Esophagus muscularis mucosa (tissue), 4 donors: ENCODE data around the gene HARBI1.

Source experiments
- CTCF ChIP-seq, 3 experiments: fragments of 200-600 bp in 2 of 3; fragments of 450-650 bp in 1 of 3; sonication (generic) in 2 of 3; IDR thresholded peaks; one replicate each; pipeline ENCODE4 v1.5.1; 2017 to 2019; ENCODE audit warnings: antibody characterized with exemption in 3 of 3, mild to moderate bottlenecking in 2 of 3, moderate library complexity in 1 of 3
- EP300 ChIP-seq: sonication (generic); formaldehyde crosslinking; IDR thresholded peaks from one replicate; pipeline ENCODE4 v1.6.1; 2017; ENCODE audit warnings: antibody characterized with exemption
- POLR2A ChIP-seq: fragments of 450-650 bp; IDR thresholded peaks from one replicate; pipeline ENCODE4 v1.6.1; 2017; ENCODE audit warnings: antibody characterized with exemption, moderate library complexity, mild to moderate bottlenecking, low read depth
- POLR2AphosphoS5 ChIP-seq, 2 donors: sonication (generic); formaldehyde crosslinking; IDR thresholded peaks; one replicate each; pipeline ENCODE4 v1.6.1; 2017; ENCODE audit warnings: antibody characterized with exemption in 2 of 2

- no peak for TF ChIP-seq CTCF (IDR thresholded peaks at IDR 0.05)
- no peak for TF ChIP-seq POLR2A
- no peak for TF ChIP-seq POLR2AphosphoS5 (IDR thresholded peaks at IDR 0.05)
- TF ChIP-seq EP300, result no peak
These were observed 19.3 kb downstream of the HARBI1 start for GRCh38 chr11:46597609-46598219.
